MM.1S (cell line): ENCODE results near the gene VPS4A.

ENCODE experiments used
- DNase-seq: peaks from one replicate; pipeline ENCODE4 v3.0.0-alpha.2; 2015
- H2AFZ ChIP-seq: fragments of 300-600 bp; sonication (generic); 2 replicates; pipeline ENCODE4 v1.6.0; 2016; ENCODE audit warnings: antibody characterized with exemption, low read length
- H3F3A ChIP-seq: fragments of 300-600 bp; sonication (generic); 2 replicates; pipeline ENCODE4 v1.6.1; 2016; ENCODE audit warnings: mild to moderate bottlenecking, antibody characterized with exemption, low read length, moderate library complexity, mixed read lengths; ENCODE audit not compliant: insufficient read depth
- H3K27ac ChIP-seq: fragments of 300-600 bp; sonication (generic); 2 replicates; pipeline ENCODE4 v1.5.1; 2016; ENCODE audit warnings: mild to moderate bottlenecking, low read length
- H3K27me3 ChIP-seq: fragments of 300-600 bp; sonication (generic); replicated peaks from 2 replicates; pipeline ENCODE4 v1.6.0; 2016; ENCODE audit warnings: low read length; ENCODE audit not compliant: insufficient read depth
- H3K36me3 ChIP-seq: fragments of 300-600 bp; sonication (generic); replicated peaks from 2 replicates; pipeline ENCODE4 v1.6.1; 2016; ENCODE audit warnings: mild to moderate bottlenecking, low read length, mixed read lengths; ENCODE audit not compliant: insufficient read depth
- H3K4me1 ChIP-seq: fragments of 300-600 bp; sonication (generic); 2 replicates; pipeline ENCODE4 v1.6.1; 2016; ENCODE audit warnings: low read length, mixed read lengths
- H3K4me2 ChIP-seq: fragments of 300-600 bp; sonication (generic); 2 replicates; pipeline ENCODE4 v1.6.0; 2016; ENCODE audit warnings: low read depth, low read length
- H3K4me3 ChIP-seq: fragments of 300-600 bp; sonication (generic); 2 replicates; pipeline ENCODE4 v1.5.1; 2016; ENCODE audit warnings: low read length, mixed read lengths
- H3K79me2 ChIP-seq: fragments of 300-600 bp; sonication (generic); 2 replicates; pipeline ENCODE4 v1.6.1; 2016; ENCODE audit warnings: mixed run types, low read length, mixed read lengths
- H3K9ac ChIP-seq: fragments of 300-600 bp; sonication (generic); 2 replicates; pipeline ENCODE4 v1.6.1; 2016; ENCODE audit warnings: low read length, mixed read lengths
- H3K9me2 ChIP-seq: fragments of 300-600 bp; sonication (generic); replicated peaks from 2 replicates; pipeline ENCODE4 v1.6.1; 2016; ENCODE audit warnings: mild to moderate bottlenecking, low read length, mixed read lengths; ENCODE audit not compliant: insufficient read depth
- H3K9me3 ChIP-seq: fragments of 300-600 bp; sonication (generic); replicated peaks from 2 replicates; pipeline ENCODE4 v1.6.1; 2016; ENCODE audit warnings: mild to moderate bottlenecking, low read length, mixed read lengths; ENCODE audit not compliant: insufficient read depth
- H4K20me1 ChIP-seq: fragments of 300-600 bp; sonication (generic); 2 replicates; pipeline ENCODE4 v1.6.1; 2016; ENCODE audit warnings: mild to moderate bottlenecking, low read length, moderate library complexity, mixed read lengths; ENCODE audit not compliant: insufficient read depth
- EZH2 ChIP-seq: fragments of 300-600 bp; sonication (generic); optimal IDR thresholded peaks from 2 replicates; pipeline ENCODE3; 2017; ENCODE audit warnings: low read depth, mild to moderate bottlenecking, antibody characterized with exemption, low read length, mixed read lengths
- EZH2phosphoT487 ChIP-seq: fragments of 300-600 bp; sonication (generic); IDR thresholded peaks from 2 replicates; pipeline ENCODE4 v1.6.1; 2018; ENCODE audit warnings: antibody characterized with exemption, low read length
- TF ChIP-seq, protein P1 (sequence below): fragments of 300-600 bp; sonication (generic); IDR thresholded peaks from 2 replicates; pipeline ENCODE4 v1.5.1; 2016; ENCODE audit warnings: antibody characterized with exemption, low read length, mixed read lengths

The VPS4A gene

DNA sequence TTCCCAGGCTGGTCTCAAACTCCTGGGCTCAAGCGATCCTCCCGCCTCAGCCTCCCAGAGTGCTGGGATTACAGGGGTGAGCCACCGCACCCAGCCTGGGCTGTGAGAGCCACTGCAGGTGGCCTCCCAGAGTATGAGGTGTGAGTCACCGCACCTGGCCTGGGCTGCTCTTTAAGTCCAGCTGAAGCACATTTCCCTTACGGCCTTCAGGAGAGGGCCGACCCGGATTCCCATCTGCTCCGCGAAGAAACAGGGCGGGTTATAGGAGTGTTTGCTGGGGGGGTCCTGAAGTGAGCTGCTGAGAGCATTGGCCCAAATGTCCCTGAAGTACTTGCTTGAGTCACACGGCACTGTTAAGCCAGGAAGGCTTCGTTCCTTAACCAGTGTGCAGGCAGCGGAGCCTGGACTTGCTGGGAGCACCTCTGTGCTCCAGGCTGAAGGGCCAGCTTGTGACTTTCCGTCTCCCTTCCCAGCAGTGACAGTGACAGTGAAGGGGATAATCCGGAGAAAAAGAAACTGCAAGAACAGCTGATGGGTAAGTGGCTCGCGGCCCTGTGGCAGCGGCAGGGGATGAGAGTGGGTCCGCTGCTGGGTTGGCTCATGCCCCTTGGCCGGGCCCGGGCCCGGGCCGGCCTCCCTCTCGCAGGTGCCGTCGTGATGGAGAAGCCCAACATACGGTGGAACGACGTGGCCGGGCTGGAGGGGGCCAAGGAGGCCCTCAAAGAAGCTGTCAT lies 7.2 kb downstream of the VPS4A start:
- Histone ChIP-seq H4K20me1 (peaks cover under 1% of the 10 kb centered on the region; the same call in 1 of the 2 replicates), H3K36me3 (peaks cover 25% of the 10 kb centered on the region), H3K27me3 (no peaks in the 10 kb centered on the region)

DNA sequence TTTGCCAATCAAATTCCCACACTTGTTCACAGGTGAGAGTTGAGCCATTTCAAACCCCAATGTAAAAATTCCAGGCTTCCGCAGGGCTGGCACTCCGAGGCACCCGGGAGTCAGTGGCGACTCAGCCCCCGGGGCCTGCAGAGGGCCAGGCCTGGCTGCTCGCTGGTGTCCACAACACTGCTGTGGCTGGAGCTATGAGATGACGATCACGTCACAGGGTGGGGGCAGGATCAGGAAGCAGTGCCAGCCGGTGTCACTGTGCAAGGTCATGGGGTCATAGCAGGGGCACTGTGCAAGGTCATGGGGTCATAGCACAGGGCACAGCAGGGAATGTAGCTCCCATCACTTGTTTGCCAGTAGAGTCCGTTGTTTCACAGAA lies 7.8 kb downstream of the VPS4A start:
- no peak overlapping the region for H3K4me3 ChIP-seq
- no peaks in the 10 kb centered on the region for H3K4me1 ChIP-seq
- no peak overlapping the region for H3K4me2 ChIP-seq
- no peaks in the 10 kb centered on the region; the same call in 1 of the 2 replicates for H3F3A ChIP-seq
- peaks cover 25% of the 10 kb centered on the region for H3K36me3 ChIP-seq
- no peaks in the 10 kb centered on the region; the same call in 1 of the 2 replicates for H4K20me1 ChIP-seq
- peaks cover 66% of the 10 kb centered on the region for H3K79me2 ChIP-seq
- no peaks in the 10 kb centered on the region for H3K9me3 ChIP-seq
- TF ChIP-seq EZH2phosphoT487, result no peak
- TF ChIP-seq EZH2, result no peak
- TF ChIP-seq, protein P1, sequence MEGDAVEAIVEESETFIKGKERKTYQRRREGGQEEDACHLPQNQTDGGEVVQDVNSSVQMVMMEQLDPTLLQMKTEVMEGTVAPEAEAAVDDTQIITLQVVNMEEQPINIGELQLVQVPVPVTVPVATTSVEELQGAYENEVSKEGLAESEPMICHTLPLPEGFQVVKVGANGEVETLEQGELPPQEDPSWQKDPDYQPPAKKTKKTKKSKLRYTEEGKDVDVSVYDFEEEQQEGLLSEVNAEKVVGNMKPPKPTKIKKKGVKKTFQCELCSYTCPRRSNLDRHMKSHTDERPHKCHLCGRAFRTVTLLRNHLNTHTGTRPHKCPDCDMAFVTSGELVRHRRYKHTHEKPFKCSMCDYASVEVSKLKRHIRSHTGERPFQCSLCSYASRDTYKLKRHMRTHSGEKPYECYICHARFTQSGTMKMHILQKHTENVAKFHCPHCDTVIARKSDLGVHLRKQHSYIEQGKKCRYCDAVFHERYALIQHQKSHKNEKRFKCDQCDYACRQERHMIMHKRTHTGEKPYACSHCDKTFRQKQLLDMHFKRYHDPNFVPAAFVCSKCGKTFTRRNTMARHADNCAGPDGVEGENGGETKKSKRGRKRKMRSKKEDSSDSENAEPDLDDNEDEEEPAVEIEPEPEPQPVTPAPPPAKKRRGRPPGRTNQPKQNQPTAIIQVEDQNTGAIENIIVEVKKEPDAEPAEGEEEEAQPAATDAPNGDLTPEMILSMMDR, result no peak
- no peak overlapping the region for H3K27ac ChIP-seq
- no peak overlapping the region for H3K9ac ChIP-seq
- H3K27me3 ChIP-seq, result no peaks in the 10 kb centered on the region
- DNase-seq, result no peak
- no peaks in the 10 kb centered on the region for H3K9me2 ChIP-seq
- H2AFZ ChIP-seq, result no peak overlapping the region

More for the DNA sequence above, 7.2 kb downstream of the VPS4A start:
- TF ChIP-seq, protein P1, result no peak
- no peak for TF ChIP-seq EZH2phosphoT487
- no peak for TF ChIP-seq EZH2
- Histone ChIP-seq H2AFZ (no peak overlapping the region), H3K9me2 (no peaks in the 10 kb centered on the region), H3K27ac (no peak overlapping the region), H3K9me3 (no peaks in the 10 kb centered on the region), H3K4me2 (no peak overlapping the region), H3K4me1 (no peaks in the 10 kb centered on the region), H3K9ac (no peak overlapping the region), H3K79me2 (peaks cover 66% of the 10 kb centered on the region), H3K4me3 (no peak overlapping the region), H3F3A (no peaks in the 10 kb centered on the region; the same call in 1 of the 2 replicates)
- DNase-seq, result no peak

DNA sequence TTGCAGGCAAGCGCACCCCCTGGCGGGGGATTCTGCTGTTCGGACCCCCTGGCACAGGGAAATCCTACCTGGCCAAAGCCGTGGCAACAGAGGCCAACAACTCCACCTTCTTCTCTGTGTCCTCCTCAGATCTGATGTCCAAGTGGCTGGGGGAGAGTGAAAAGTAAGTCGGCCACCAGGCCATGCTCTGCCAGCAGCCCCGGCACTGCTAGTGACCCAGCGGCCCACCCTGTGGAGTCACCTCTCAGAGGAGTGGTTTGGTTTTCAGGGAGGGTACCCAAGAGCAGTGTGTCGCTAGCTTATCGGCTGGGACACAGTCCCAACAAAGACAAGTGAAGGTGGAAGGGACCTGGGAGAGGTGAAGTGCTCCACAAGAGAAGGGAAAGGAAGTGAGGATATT lies 8.2 kb downstream of the VPS4A start:
- Histone ChIP-seq H3F3A (no peaks in the 10 kb centered on the region; the same call in 1 of the 2 replicates), H3K9me2 (no peaks in the 10 kb centered on the region), H3K27ac (no peak overlapping the region), H3K79me2 (peaks cover 66% of the 10 kb centered on the region), H3K27me3 (no peaks in the 10 kb centered on the region), H4K20me1 (no peaks in the 10 kb centered on the region; the same call in 1 of the 2 replicates), H3K4me2 (no peak overlapping the region), H3K4me3 (no peak overlapping the region), H3K9me3 (no peaks in the 10 kb centered on the region), H2AFZ (no peak overlapping the region), H3K4me1 (no peaks in the 10 kb centered on the region), H3K9ac (no peak overlapping the region), H3K36me3 (peaks cover 25% of the 10 kb centered on the region)
- no peak for TF ChIP-seq EZH2phosphoT487
- no peak for TF ChIP-seq EZH2
- TF ChIP-seq, protein P1, result no peak
- no peak for DNase-seq
